HG03354 (cell line): ENCODE results near the gene KATNAL1.
"Not testable (repeated sequence)": the region's sequence is repeated elsewhere in the genome, so short reads cannot be mapped to it uniquely, and the experiment has no call there.

Experiments
- ATAC-seq: cut with Tn5 transposase; IDR thresholded peaks from one replicate; pipeline ENCODE4 v1.9.1; 2021; ENCODE audit warnings: mild to moderate bottlenecking; ENCODE audit not compliant: unreplicated experiment, poor library complexity, severe bottlenecking

The KATNAL1 gene

GRCh38 chr13:30301827-30302226 lies 5.5 kb downstream of the KATNAL1 start:
- no peak for ATAC-seq

DNA sequence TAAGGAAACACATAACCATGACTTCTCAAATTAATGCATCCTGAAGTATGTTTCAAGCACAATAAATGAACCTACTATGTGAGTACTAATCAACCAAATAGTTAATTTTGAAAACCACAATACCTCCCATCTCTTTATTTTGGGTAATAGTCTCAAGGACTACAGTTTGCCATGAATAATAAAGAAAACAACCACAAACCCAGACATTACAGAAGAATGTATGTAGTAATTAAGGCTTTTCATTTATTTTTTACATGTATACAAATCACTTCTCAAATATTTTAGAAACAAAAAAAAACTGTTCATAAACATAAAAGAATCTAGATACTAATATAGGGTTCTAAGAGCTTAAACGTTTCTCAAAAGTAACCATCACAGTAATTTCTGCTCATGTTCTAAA lies 6.8 kb downstream of the KATNAL1 start:
- ATAC-seq = no peak

GRCh38 chr13:30299786-30300185 lies 7.6 kb downstream of the KATNAL1 start:
- ATAC-seq = no peak

DNA sequence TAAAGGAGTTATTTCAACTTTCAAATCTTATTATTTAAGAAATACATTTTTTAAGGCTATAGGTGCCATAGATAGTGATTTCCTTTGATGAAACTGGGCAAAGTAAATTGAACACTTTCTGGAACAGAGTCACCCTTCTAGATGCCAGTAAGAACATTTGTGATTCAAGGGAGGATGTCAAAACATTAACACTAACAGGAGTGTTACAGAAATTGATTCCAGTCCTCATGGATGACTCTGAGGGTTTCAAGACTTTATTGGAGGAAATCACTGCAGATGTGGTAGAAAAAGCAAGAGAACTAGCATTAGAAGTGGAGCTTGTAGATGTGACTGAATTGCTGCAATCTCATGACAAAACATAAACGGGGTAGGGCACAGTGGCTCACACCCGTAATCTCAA lies 12.2 kb downstream of the KATNAL1 start:
- ATAC-seq = no peak

GRCh38 chr13:30294004-30294403 lies 13.3 kb downstream of the KATNAL1 start:
- no peak for ATAC-seq

- no peak for ATAC-seq
Observed at GRCh38 chr13:30292325-30292724, 15.0 kb downstream of the KATNAL1 start.

DNA sequence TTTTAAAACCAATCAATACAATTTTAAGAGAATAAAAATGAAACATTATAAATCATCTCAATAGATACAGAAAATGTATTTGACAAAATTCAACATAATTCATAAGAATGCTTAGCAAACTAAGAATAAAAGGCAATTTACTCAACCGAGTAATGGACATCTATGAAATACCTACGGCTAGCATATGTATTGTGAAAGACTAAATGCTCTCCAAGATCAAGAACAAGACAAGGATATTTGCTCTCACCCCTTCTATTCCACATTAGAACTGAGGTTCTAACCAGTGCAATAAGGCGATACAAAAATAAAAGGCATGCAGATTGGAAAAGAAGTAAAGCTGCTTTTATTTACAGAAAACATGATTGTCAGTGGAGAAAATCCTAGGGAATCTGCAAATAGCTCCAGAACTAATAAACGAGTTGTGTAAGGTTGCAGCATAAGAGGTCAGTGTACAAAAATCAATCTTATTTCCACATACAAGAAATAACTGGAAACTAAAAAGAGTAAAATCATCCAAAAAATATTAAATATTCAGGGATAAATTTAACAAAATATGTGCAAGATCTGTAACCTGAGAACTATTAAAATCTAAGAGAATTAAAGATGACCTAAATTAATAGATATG lies 16.4 kb downstream of the KATNAL1 start:
- no peak for ATAC-seq

DNA sequence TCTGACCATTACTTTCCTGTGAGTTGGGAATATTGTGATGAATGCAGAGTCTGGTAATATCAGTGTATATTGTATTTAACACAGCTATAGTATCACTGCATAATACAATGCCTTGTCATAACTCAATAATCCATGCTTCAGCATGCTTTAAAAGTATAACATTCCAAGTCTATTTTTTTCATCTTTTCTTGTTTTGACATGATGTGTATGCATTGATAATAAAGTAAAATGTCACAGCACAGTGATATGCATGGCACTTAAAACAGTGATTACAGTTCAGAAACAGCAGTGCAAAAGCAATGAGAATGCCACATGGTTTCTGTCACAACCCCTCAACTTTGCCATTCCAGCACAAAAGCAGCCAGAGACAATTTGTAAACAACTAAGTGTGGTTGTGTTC lies 17.8 kb downstream of the KATNAL1 start:
- ATAC-seq = no peak

GRCh38 chr13:30286059-30286458 lies 21.3 kb downstream of the KATNAL1 start:
- ATAC-seq = not testable (repeated sequence)

DNA sequence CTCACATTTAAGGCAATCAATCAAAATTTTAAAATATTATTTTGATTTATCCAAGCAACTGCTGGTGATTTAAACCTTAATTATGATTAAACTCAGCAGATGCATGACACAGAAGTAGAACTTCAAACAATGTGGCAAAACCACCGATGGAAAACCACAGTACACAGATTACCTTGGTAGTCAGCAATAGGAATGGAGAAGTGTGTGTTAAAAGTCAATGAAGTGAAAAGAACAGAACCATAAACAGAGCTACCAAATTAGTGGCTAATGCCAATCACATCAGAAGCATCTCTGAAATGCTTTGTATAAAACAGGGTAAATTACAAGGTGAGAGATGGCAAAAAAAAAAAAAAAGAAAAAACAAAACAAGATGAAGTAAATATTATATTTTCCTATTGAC lies 31.2 kb downstream of the KATNAL1 start:
- ATAC-seq = no peak

DNA sequence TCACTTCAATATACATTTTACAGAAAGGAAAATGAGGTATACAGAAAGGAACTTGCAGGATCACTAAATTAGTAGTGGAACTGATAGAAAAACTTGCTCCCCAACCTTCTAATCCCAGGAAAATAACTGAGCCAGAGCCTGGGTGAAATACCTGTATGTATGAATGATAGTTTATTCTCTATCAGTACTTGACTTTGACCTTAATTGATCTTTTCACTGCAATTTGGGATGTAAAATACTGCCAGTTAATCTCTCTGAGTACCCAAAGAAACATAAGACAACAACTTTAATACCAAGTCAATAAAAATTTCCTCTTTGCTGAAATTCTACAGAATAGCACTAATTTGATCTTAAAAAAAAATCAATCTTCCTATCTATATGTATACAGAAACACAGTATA lies 33.3 kb downstream of the KATNAL1 start:
- no peak for ATAC-seq

- ATAC-seq = not testable (repeated sequence)
Observed at GRCh38 chr13:30270035-30270434, 37.3 kb downstream of the KATNAL1 start.

GRCh38 chr13:30268673-30269072 lies 38.7 kb downstream of the KATNAL1 start:
- no peak for ATAC-seq

GRCh38 chr13:30266756-30267155 lies 40.6 kb downstream of the KATNAL1 start:
- ATAC-seq = no peak

- ATAC-seq = not testable (repeated sequence)
Observed at GRCh38 chr13:30259149-30259733, 48.1 kb downstream of the KATNAL1 start.

- ATAC-seq = no peak
Observed at GRCh38 chr13:30257468-30258099, 49.8 kb downstream of the KATNAL1 start.

GRCh38 chr13:30256713-30257467 lies 50.5 kb downstream of the KATNAL1 start:
- no peak for ATAC-seq

DNA sequence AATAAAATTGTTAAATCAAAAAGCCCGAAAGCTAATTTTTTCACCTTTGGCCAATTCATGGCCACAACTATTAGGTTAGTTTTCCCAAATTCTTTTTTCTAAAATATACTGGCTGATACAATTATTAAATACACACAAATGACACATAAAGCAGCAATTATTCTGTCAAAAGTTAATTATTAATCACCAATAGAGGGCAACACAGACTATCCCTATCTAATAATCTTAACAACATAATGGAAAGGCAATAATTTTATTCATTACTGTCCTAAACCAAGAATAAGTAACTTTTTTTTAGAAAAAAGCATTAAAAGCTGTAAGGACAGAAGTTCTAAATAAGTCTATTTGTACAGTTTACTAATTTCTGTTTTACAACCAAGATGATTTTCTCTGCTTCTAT lies 51.7 kb downstream of the KATNAL1 start:
- ATAC-seq = no peak

GRCh38 chr13:30253830-30254229 lies 53.5 kb downstream of the KATNAL1 start:
- ATAC-seq = no peak

DNA sequence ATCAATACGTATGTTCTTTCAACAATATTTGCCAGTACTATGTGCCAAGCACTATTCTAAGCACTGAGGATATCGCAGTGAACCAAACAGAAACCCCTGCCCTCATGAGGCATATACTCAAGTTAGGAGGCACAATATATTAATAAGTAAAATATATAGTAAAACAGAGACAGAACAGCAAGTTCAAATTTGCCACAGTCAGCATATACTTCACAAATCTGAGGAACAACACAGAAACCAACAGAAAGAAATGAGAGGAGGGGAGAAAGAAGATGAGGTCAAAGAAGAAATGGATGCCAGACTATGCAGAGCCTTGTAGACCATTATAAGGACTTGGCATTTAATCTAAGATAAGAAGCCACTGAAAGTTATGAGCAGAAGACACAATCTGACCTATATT lies 59.9 kb downstream of the KATNAL1 start:
- no peak for ATAC-seq

GRCh38 chr13:30241532-30241931 lies 65.8 kb downstream of the KATNAL1 start:
- ATAC-seq = peak; percentile 81
